ENCODE results near the gene TUBA4B.

DNA sequence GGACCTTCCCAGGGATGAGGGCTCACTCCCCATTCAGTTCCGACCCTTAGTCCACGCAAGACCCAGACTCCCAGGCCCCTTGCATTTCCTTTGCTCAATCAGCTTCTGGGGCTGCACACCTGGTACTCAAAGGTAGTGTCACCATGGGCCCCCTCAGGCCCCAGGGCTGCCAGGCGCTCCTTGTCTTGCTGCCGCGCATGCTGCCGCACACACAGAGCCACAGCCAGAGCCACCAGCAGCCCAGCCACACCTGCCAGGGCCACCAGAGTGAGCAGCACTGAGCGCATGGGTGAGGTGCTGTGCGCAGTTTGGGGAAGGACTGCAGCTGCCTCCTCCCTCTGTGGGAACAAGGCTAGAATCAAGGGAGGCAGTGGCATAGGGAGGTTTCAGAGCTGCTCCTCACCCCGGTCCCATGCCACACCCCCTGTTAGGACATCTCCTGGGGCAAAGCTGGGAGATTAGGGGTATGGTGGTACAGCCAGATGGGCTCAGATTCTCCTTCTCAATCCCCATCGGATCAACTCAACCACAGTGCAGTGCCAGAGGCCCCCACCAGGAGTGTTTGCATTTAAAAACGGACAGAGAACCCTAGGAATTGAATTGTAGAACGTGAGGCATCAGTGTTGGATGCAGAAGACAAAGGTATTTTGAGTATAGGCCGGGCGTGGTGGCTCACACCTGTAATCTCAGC, 44.9 kb downstream of the TUBA4B start:
- TF ChIP-seq, protein P1, sequence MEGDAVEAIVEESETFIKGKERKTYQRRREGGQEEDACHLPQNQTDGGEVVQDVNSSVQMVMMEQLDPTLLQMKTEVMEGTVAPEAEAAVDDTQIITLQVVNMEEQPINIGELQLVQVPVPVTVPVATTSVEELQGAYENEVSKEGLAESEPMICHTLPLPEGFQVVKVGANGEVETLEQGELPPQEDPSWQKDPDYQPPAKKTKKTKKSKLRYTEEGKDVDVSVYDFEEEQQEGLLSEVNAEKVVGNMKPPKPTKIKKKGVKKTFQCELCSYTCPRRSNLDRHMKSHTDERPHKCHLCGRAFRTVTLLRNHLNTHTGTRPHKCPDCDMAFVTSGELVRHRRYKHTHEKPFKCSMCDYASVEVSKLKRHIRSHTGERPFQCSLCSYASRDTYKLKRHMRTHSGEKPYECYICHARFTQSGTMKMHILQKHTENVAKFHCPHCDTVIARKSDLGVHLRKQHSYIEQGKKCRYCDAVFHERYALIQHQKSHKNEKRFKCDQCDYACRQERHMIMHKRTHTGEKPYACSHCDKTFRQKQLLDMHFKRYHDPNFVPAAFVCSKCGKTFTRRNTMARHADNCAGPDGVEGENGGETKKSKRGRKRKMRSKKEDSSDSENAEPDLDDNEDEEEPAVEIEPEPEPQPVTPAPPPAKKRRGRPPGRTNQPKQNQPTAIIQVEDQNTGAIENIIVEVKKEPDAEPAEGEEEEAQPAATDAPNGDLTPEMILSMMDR (IDR thresholded peaks at IDR 0.05): no peak
- TF ChIP-seq POLR2AphosphoS5 (IDR thresholded peaks at IDR 0.05) (no peak), POLR2A (IDR thresholded peaks at IDR 0.05) (no peak)

Measured in upper lobe of left lung (tissue), 4 donors.